ENCODE measurements around the gene AKIRIN2.

DNA sequence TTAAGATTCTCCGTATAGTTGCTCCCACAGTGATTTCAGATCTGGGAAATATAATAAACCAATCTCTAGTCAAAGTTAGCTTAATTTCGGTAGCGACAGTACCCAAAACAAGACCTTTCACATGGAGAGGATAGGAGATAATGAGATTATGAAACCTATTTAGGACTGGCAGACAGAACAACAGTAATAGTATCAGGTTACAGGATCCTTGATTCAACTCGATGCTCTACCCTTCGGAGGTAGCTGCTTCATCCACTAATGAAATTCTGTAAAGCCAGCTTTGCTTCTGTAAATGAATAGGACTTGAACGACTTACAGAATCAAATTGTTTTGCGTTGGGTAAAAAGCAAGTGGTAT, 534 bp upstream of the AKIRIN2 start:
- TF ChIP-seq, protein P1, sequence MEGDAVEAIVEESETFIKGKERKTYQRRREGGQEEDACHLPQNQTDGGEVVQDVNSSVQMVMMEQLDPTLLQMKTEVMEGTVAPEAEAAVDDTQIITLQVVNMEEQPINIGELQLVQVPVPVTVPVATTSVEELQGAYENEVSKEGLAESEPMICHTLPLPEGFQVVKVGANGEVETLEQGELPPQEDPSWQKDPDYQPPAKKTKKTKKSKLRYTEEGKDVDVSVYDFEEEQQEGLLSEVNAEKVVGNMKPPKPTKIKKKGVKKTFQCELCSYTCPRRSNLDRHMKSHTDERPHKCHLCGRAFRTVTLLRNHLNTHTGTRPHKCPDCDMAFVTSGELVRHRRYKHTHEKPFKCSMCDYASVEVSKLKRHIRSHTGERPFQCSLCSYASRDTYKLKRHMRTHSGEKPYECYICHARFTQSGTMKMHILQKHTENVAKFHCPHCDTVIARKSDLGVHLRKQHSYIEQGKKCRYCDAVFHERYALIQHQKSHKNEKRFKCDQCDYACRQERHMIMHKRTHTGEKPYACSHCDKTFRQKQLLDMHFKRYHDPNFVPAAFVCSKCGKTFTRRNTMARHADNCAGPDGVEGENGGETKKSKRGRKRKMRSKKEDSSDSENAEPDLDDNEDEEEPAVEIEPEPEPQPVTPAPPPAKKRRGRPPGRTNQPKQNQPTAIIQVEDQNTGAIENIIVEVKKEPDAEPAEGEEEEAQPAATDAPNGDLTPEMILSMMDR (IDR thresholded peaks at IDR 0.05 in 2 of 3, conservative IDR thresholded peaks at IDR 0.05 in 1 of 3; ENCODE audit: control insufficient read depth in 2 of 3, extremely low read depth in 1 of 3, insufficient read depth in 1 of 3, low read depth in 3 of 3, low read length in 3 of 3) = no peak
- TF ChIP-seq MYC (IDR thresholded peaks at IDR 0.05; ENCODE audit: insufficient read depth, insufficient read length, insufficient replicate concordance, low read length, severe bottlenecking) = no peak
- no peak for TF ChIP-seq TCF7 (IDR thresholded peaks at IDR 0.05; ENCODE audit: borderline replicate concordance)
- no peak for TF ChIP-seq SREBF1 (IDR thresholded peaks at IDR 0.05; ENCODE audit: low read length)
- TF ChIP-seq, protein P2, sequence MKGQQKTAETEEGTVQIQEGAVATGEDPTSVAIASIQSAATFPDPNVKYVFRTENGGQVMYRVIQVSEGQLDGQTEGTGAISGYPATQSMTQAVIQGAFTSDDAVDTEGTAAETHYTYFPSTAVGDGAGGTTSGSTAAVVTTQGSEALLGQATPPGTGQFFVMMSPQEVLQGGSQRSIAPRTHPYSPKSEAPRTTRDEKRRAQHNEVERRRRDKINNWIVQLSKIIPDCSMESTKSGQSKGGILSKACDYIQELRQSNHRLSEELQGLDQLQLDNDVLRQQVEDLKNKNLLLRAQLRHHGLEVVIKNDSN (IDR thresholded peaks at IDR 0.05; ENCODE audit: borderline replicate concordance, extremely low read length, insufficient read depth, low read depth, low read length) = no peak
- TF ChIP-seq, protein P3, sequence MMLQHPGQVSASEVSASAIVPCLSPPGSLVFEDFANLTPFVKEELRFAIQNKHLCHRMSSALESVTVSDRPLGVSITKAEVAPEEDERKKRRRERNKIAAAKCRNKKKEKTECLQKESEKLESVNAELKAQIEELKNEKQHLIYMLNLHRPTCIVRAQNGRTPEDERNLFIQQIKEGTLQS (IDR thresholded peaks at IDR 0.05; ENCODE audit: borderline replicate concordance, extremely low read depth, low read depth, low read length) = no peak
- peak; percentile 8; the same call in 1 of the 2 replicates for TF ChIP-seq SMARCA5 (IDR thresholded peaks at IDR 0.05)
- no peak for TF ChIP-seq FOXK2 (IDR thresholded peaks at IDR 0.05)
- TF ChIP-seq RELA (IDR thresholded peaks at IDR 0.05; ENCODE audit: borderline replicate concordance, partially characterized antibody) = no peak
- TF ChIP-seq SIX5 (IDR thresholded peaks at IDR 0.05; ENCODE audit: low read depth, low read length, severe bottlenecking) = no peak

All from GM12878 (cell line).